C4-2B (cell line): Measurements from ENCODE around the gene HIVEP3.

Source experiments
- ZFX ChIP-seq: fragments of 450-650 bp; IDR thresholded peaks from 2 replicates; pipeline ENCODE4 v1.6.1; 2017
- TF ChIP-seq, protein P1 (sequence below): fragments of 450-650 bp; conservative IDR thresholded peaks from 2 replicates; pipeline ENCODE4 v1.5.1; 2017; ENCODE audit warnings: mild to moderate bottlenecking

- TF ChIP-seq, protein P1, sequence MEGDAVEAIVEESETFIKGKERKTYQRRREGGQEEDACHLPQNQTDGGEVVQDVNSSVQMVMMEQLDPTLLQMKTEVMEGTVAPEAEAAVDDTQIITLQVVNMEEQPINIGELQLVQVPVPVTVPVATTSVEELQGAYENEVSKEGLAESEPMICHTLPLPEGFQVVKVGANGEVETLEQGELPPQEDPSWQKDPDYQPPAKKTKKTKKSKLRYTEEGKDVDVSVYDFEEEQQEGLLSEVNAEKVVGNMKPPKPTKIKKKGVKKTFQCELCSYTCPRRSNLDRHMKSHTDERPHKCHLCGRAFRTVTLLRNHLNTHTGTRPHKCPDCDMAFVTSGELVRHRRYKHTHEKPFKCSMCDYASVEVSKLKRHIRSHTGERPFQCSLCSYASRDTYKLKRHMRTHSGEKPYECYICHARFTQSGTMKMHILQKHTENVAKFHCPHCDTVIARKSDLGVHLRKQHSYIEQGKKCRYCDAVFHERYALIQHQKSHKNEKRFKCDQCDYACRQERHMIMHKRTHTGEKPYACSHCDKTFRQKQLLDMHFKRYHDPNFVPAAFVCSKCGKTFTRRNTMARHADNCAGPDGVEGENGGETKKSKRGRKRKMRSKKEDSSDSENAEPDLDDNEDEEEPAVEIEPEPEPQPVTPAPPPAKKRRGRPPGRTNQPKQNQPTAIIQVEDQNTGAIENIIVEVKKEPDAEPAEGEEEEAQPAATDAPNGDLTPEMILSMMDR, result no peak
- no peak for TF ChIP-seq ZFX
Measured at GRCh38 chr1:41919764-41920397, 1.2 kb upstream of the HIVEP3 start.
